Keratinocyte (primary cell): ENCODE results near the gene FILIP1.

ENCODE experiments used
- CTCF ChIP-seq, 3 experiments: IDR thresholded peaks in 1 of 3; conservative IDR thresholded peaks in 1 of 3; optimal IDR thresholded peaks in 1 of 3; 2 replicates in 2 of 3; 3 replicates in 1 of 3; pipeline versions ENCODE3 to v1.5.1; 2011; ENCODE audit warnings: low read length in 3 of 3, mild to moderate bottlenecking in 3 of 3, moderate library complexity in 2 of 3, control low read depth in 1 of 3, inconsistent platforms in 1 of 3; ENCODE audit not compliant: insufficient read depth in 2 of 3; ENCODE audit errors: extremely low read depth in 1 of 3
- EZH2 ChIP-seq: IDR thresholded peaks from one replicate; pipeline ENCODE4 v1.6.1; 2012; ENCODE audit warnings: inconsistent platforms, mild to moderate bottlenecking, low read length, moderate library complexity

GRCh38 chr6:75288023-75288422 is 205.6 kb downstream of the FILIP1 start:
- TF ChIP-seq CTCF (optimal IDR thresholded peaks at IDR 0.05 in 1 of 3, IDR thresholded peaks at IDR 0.05 in 1 of 3, conservative IDR thresholded peaks at IDR 0.05 in 1 of 3; ENCODE audit: extremely low read depth in 1 of 3, insufficient read depth in 2 of 3, low read length in 3 of 3) (no peak), EZH2 (no peak)
